ENCODE results near the gene C12orf76. TPM values are rescaled to one million over a fixed set of nuclear protein-coding genes. Genes with fewer than 3 reads are reported as not detected.

Gene C12orf76
- total and polyA plus RNA-seq, 2 of the 4 experiments (the other 2 are of a cell fraction): 5.0 to 7.1 TPM

GRCh38 chr12:109994401-109995175 is 53.7 kb downstream of the C12orf76 start (continued):
- TF ChIP-seq POLR2A (IDR thresholded peaks at IDR 0.05; ENCODE audit: low read depth, low read length) (no peak), RAD21 (IDR thresholded peaks at IDR 0.05; ENCODE audit: low read length) (no peak)

GRCh38 chr12:109993091-109993490 is 55.2 kb downstream of the C12orf76 start:
- DNase-seq (no peak), ATAC-seq (ENCODE audit: low read depth) (no peak)
- H3K9me3 ChIP-seq (ENCODE audit: control insufficient read depth, insufficient read depth, low read length): no peaks in the 10 kb centered on the region
- intact Hi-C loops (cut with micrococcal nuclease): no loop called here
- 0 out of 2 replicates have a peak overlapping the region, but pooled peaks have one; percentile 11 for H3K4me2 ChIP-seq (ENCODE audit: low read depth, low read length)
- CTCF ChIA-PET: no interaction called here
- H3K18ac ChIP-seq (ENCODE audit: low read depth, low read length): no peak overlapping the region
- H2AK9ac ChIP-seq (replicated peaks; ENCODE audit: low read depth, low read length, poor library complexity): no peak overlapping the region
- WGBS, 2 experiments (ENCODE audit: extremely low coverage in 2 of 2, insufficient read length in 1 of 2): no CpG with 5 or more reads among the region's 2 CpGs
- H4K8ac ChIP-seq (ENCODE audit: low read depth in 2 of 2, low read length in 2 of 2): no peak overlapping the region
- H3K36me3 ChIP-seq (ENCODE audit: control insufficient read depth, insufficient read depth, low read length): peaks cover 8% of the 10 kb centered on the region
- peaks cover 22 to 68% of the 10 kb centered on the region in 2 experiments for H3K79me1 ChIP-seq (ENCODE audit: low read depth in 1 of 2, low read length in 2 of 2)
- H2BK5ac ChIP-seq (ENCODE audit: low read depth, low read length, poor library complexity, severe bottlenecking): no peak overlapping the region
- H4K20me1 ChIP-seq (ENCODE audit: insufficient read depth, low read length): peaks cover 21% of the 10 kb centered on the region; the same call in 1 of the 2 replicates
- no peak overlapping the region for H2BK15ac ChIP-seq (ENCODE audit: low read depth, low read length)
- H3K27ac ChIP-seq (ENCODE audit: insufficient read depth, low read length): no peak overlapping the region
- peaks cover 14% of the 10 kb centered on the region for H3K4me1 ChIP-seq (ENCODE audit: control insufficient read depth, insufficient read depth, low read length)
- no peak overlapping the region for H2BK120ac ChIP-seq (ENCODE audit: low read depth, low read length)
- no peak overlapping the region for H3K56ac ChIP-seq (ENCODE audit: extremely low read depth, insufficient read depth, low read length)
- no peak overlapping the region for H3K9ac ChIP-seq (ENCODE audit: low read depth, low read length)
- no peak overlapping the region for H3K23ac ChIP-seq (ENCODE audit: low read depth, low read length)
- dilution Hi-C loops (cut with HindIII; ENCODE audit: low sequenced_read_pairs, unreplicated experiment): no loop called here
- H3K14ac ChIP-seq (replicated peaks; ENCODE audit: low read depth, low read length): no peak overlapping the region
- H4K5ac ChIP-seq (ENCODE audit: low read depth, low read length): no peak overlapping the region
- no peak overlapping the region for H3K4me3 ChIP-seq (ENCODE audit: insufficient read depth, low read depth, low read length)
- H2AK5ac ChIP-seq (ENCODE audit: low read depth, low read length): no peak overlapping the region
- no peak overlapping the region for H3K4ac ChIP-seq (ENCODE audit: low read depth, low read length)
- in situ Hi-C loops (cut with MboI; ENCODE audit: low sequenced_read_pairs): no loop called here
- POLR2A ChIA-PET (ENCODE audit: unreplicated experiment): no interaction called here
- no TSS peak for BruUV-seq (replicated peaks)
- H2AFZ ChIP-seq (replicated peaks; ENCODE audit: low read length, poor library complexity): no peak overlapping the region
- peaks cover 9% of the 10 kb centered on the region for H3K9me1 ChIP-seq (ENCODE audit: insufficient read depth, low read length)
- no peaks in the 10 kb centered on the region for H3K27me3 ChIP-seq (ENCODE audit: control insufficient read depth, insufficient read depth, low read length)
- H4K91ac ChIP-seq (ENCODE audit: insufficient read depth, low read depth, low read length): no peak overlapping the region
- H2BK20ac ChIP-seq (ENCODE audit: low read depth, low read length): no peak overlapping the region
- TF ChIP-seq MAZ (IDR thresholded peaks at IDR 0.05; ENCODE audit: borderline replicate concordance, low read depth, low read length) (no peak), RFX5 (IDR thresholded peaks at IDR 0.05; ENCODE audit: low read depth, low read length) (no peak), ELK1 (IDR thresholded peaks at IDR 0.05; ENCODE audit: borderline replicate concordance, low read depth, low read length) (no peak), BHLHE40 (IDR thresholded peaks at IDR 0.05; ENCODE audit: low read depth, low read length) (no peak), CHD1 (IDR thresholded peaks at IDR 0.05; ENCODE audit: low read depth, low read length) (no peak), FOS (IDR thresholded peaks at IDR 0.05; ENCODE audit: low read depth, low read length) (no peak), NFE2L2 (IDR thresholded peaks at IDR 0.05; ENCODE audit: low read depth, low read length) (no peak), MAFK (IDR thresholded peaks at IDR 0.05; ENCODE audit: low read depth, low read length) (no peak), MXI1 (IDR thresholded peaks at IDR 0.05; ENCODE audit: borderline replicate concordance, low read depth, low read length) (no peak), CEBPB (IDR thresholded peaks at IDR 0.05; ENCODE audit: low read depth, low read length) (no peak), RCOR1 (IDR thresholded peaks at IDR 0.05; ENCODE audit: insufficient replicate concordance, low read length) (no peak), CTCF (conservative IDR thresholded peaks at IDR 0.05; ENCODE audit: low read depth, low read length) (no peak)
